Measurements from ENCODE around the gene NOL9. TPM values are rescaled to one million over a fixed set of nuclear protein-coding genes. Genes with fewer than 3 reads are reported as not detected.

NOL9 gene
- total and polyA plus RNA-seq, 9 of the 15 experiments (the other 6 are each of a cell fraction or from before 2014, with no cell fraction given): 5.6 to 76.5 (median 47.3) TPM

GRCh38 chr1:6588893-6589520 lies 34.7 kb upstream of the NOL9 start:
- no peak for FAIRE-seq
- Histone ChIP-seq H4K20me1 (replicated peaks; ENCODE audit: control insufficient read depth, insufficient read depth, low read length) (peaks cover 38% of the 10 kb centered on the region), H3K27ac (ENCODE audit: extremely low read depth, low read depth, low read length) (peak overlapping the region; percentile 31; the same call in 1 of the 3 replicates), H3K4me3 (no peak overlapping the region), H3K79me2 (ENCODE audit: control insufficient read depth, insufficient read depth, low read length) (peaks cover 15% of the 10 kb centered on the region; the same call in 2 of the 3 replicates), H3K9ac (ENCODE audit: insufficient read depth in 1 of 2, low read depth in 2 of 2, low read length in 2 of 2) (peak overlapping the region in 1 of 2 experiments; percentile 70; a peak in 1 of 4 replicates), H3K36me3 (ENCODE audit: control insufficient read depth, insufficient read depth, low read length) (peaks cover 91% of the 10 kb centered on the region; the same call in 2 of the 3 replicates), H3K4me2 (ENCODE audit: insufficient read depth, low read length) (no peak overlapping the region), H3K9me3 (replicated peaks; ENCODE audit: control insufficient read depth, insufficient read depth, low read depth, low read length) (no peaks in the 10 kb centered on the region), H2AFZ (ENCODE audit: low read depth, low read length) (no peak overlapping the region), H3K27me3 (ENCODE audit: control insufficient read depth in 2 of 2, insufficient read depth in 2 of 2, low read length in 2 of 2) (no peaks in the 10 kb centered on the region), H3K9me1 (ENCODE audit: control insufficient read depth, insufficient read depth, low read length) (peaks cover 23% of the 10 kb centered on the region), H3K4me1 (replicated peaks in 1 of 2; ENCODE audit: control insufficient read depth in 2 of 2, insufficient read depth in 2 of 2, low read length in 2 of 2) (peaks cover 16 to 62% of the 10 kb centered on the region in 2 experiments; a peak in 4 of 5 replicates)
- TF ChIP-seq POLR2G (IDR thresholded peaks at IDR 0.05; ENCODE audit: low read depth, low read length) (peak; percentile 68), ZC3H11A (IDR thresholded peaks at IDR 0.05; ENCODE audit: low read depth, low read length) (no peak), GTF2E2 (tag; IDR thresholded peaks at IDR 0.05) (no peak), RBM22 (IDR thresholded peaks at IDR 0.05; ENCODE audit: low read depth, low read length, poor library complexity, severe bottlenecking) (peak; percentile 63), THAP7 (CRISPR knock-in tag; IDR thresholded peaks at IDR 0.05) (no peak), KDM1A (IDR thresholded peaks at IDR 0.05) (no peak), POLR2A (conservative IDR thresholded peaks at IDR 0.05) (peak; percentile 49; the same call in 1 of the 2 replicates), MCM2 (IDR thresholded peaks at IDR 0.05; ENCODE audit: low read depth) (no peak), POLR2AphosphoS5 (IDR thresholded peaks at IDR 0.05; ENCODE audit: control insufficient read depth, insufficient read depth, low read depth, low read length) (peak; percentile 17; the same call in 1 of the 2 replicates), RBFOX2 (IDR thresholded peaks at IDR 0.05; ENCODE audit: low read depth, low read length) (peak; percentile 56; the same call in 1 of the 2 replicates), SMARCE1 (IDR thresholded peaks at IDR 0.05) (no peak)
- ChIA-PET CTCF (ENCODE audit: low intra/inter-chr PET ratio) (no interaction called here), POLR2A (interaction anchor here (0.6 to 13.4 kb wide), 12 partner anchors 9 to 126 kb away, joined by 3 to 221 read pairs (median 4); partner anchors contain the start of genes KLHL21, NOL9 and ZBTB48)
- WGBS (ENCODE audit: insufficient coverage, low coverage, missing lambda C conversion rate): 86% methylated on average over 24 of the region's 24 CpGs
- intact Hi-C loops (cut with micrococcal nuclease) (no loop called here), in situ Hi-C loops (cut with MboI) (no loop called here)
- ATAC-seq: peak; percentile 3; the same call in 2 of the 3 replicates
- no peak for DNase-seq (ENCODE audit: extremely low read depth in 1 of 4, low spot score in 3 of 4)
- BruUV-seq (replicated peaks): no TSS peak
